HG03039 (cell line): ENCODE data around the gene TBC1D9.

Source experiments
- ATAC-seq: cut with Tn5 transposase; IDR thresholded peaks from one replicate; pipeline ENCODE4 v1.9.1; 2021; ENCODE audit warnings: mild to moderate bottlenecking, moderate library complexity; ENCODE audit not compliant: unreplicated experiment

The TBC1D9 gene

GRCh38 chr4:140725556-140725955 lies 30.6 kb downstream of the TBC1D9 start:
- no peak for ATAC-seq

GRCh38 chr4:140724760-140725159 lies 31.4 kb downstream of the TBC1D9 start:
- no peak for ATAC-seq

GRCh38 chr4:140720387-140721304 lies 35.5 kb downstream of the TBC1D9 start:
- peak; percentile 35 for ATAC-seq

- peak; percentile 57 for ATAC-seq
These were observed 36.5 kb downstream of the TBC1D9 start for GRCh38 chr4:140719686-140720085.

GRCh38 chr4:140719022-140719421 lies 37.2 kb downstream of the TBC1D9 start:
- ATAC-seq, result no peak

GRCh38 chr4:140718241-140718952 lies 37.8 kb downstream of the TBC1D9 start:
- no peak for ATAC-seq

- no peak for ATAC-seq
These were observed 38.9 kb downstream of the TBC1D9 start for GRCh38 chr4:140717313-140717712.

GRCh38 chr4:140715119-140715518 lies 41.1 kb downstream of the TBC1D9 start:
- ATAC-seq, result no peak

GRCh38 chr4:140711910-140712309 lies 44.3 kb downstream of the TBC1D9 start:
- ATAC-seq, result no peak

GRCh38 chr4:140710908-140711622 lies 45.1 kb downstream of the TBC1D9 start:
- no peak for ATAC-seq

- ATAC-seq, result no peak
These were observed 48.9 kb downstream of the TBC1D9 start for GRCh38 chr4:140707325-140707724.

GRCh38 chr4:140706665-140707064 lies 49.5 kb downstream of the TBC1D9 start:
- ATAC-seq, result no peak

- no peak for ATAC-seq
These were observed 49.9 kb downstream of the TBC1D9 start for GRCh38 chr4:140706276-140706625.

GRCh38 chr4:140705625-140706275 lies 50.4 kb downstream of the TBC1D9 start:
- no peak for ATAC-seq

- ATAC-seq, result no peak
These were observed 51.2 kb downstream of the TBC1D9 start for GRCh38 chr4:140704964-140705363.

GRCh38 chr4:140704392-140704960 lies 51.7 kb downstream of the TBC1D9 start:
- no peak for ATAC-seq

- ATAC-seq, result no peak
These were observed 52.7 kb downstream of the TBC1D9 start for GRCh38 chr4:140703463-140703862.

GRCh38 chr4:140702096-140702757 lies 54.0 kb downstream of the TBC1D9 start:
- no peak for ATAC-seq

- no peak for ATAC-seq
These were observed 55.1 kb downstream of the TBC1D9 start for GRCh38 chr4:140701071-140701470.
